Right ventricle myocardium superior (tissue), 1 donor: ENCODE data around the gene TP53BP2. TPM values are rescaled to one million over a fixed set of nuclear protein-coding genes. Genes with fewer than 3 reads are reported as not detected.

ENCODE experiments used
- ATAC-seq: fragments of 200-7000 bp; cut with Tn5 transposase; one replicate; pipeline ENCODE4 v1.9.1; 2020; ENCODE audit warnings: mild to moderate bottlenecking; ENCODE audit not compliant: poor library complexity
- DNase-seq: peaks from one replicate; pipeline ENCODE4 v3.0.0-alpha.2; 2020
- intact Hi-C: fragments of 100-400 bp; cut with DNase I; formaldehyde crosslinking; loops from one replicate; pipeline ENCODE4 v1.11.2; 2022
- total RNA-seq: library from RNA; stranded (reverse); fragmentation: NEBNext Ultra II Directional; extraction: Animal tissue kit (Norgen Biotek cat#: 25700); gene quantifications from one replicate; pipeline ENCODE4 v1.2.1, GENCODE V29; 2021
- donor health status: DM: no; HTN: yes; CAD: no; lungs with severe emphysema.

The TP53BP2 gene
- total RNA-seq, 1 donor from 2014 or later = 16.1 TPM

DNA sequence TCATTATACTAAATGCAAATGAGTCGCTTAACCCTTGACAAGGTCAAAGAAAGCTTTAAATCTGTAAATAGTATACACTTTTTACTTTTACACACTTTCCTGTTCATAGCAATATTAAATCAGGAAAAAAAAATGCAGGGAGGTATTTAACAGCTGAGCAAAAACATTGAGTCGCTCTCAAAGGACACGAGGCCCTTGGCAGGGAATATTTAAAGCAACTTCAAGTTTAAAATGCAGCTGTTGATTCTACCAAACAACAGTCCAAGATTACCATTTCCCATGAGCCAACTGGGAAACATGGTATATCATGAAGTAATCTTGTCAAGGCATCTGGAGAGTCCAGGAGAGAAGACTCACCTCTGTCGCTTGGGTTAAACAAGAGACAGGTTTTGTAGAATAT, 70.7 kb downstream of the TP53BP2 start:
- ATAC-seq (peak; percentile 45), DNase-seq (no peak)
- intact Hi-C loops = no loop called here

DNA sequence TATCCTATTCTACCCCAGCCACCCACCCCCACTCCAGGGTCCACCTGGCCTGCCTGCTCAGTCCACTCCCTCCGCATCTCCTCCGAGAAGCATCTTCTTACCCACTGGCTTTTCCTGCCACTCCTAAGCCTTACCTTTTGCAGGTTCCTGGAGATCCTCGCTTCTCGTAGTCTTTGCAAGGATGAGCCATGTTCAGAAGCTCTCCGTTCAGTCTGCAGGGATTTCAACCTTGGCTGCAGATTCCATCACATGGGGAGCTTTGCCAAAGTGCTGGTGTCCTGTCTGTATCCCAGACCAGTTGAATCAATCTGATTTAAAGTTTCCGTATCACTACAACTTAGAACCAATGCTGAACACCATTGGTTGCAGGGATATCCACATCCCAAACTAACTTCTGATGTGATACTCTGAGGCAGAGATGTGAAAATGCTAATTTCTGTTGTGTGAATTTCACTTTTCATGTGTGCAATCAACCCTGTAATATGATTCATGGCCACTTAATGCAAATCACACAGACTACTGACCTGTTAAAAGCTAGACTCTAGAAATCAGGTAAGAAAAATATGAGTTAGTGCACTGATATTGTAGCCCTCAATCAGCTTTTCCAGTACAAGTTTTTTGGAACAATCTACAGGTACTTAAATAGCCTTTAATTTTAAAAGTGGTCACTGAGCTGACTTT, 71.5 kb downstream of the TP53BP2 start:
- DNase-seq (no peak), ATAC-seq (no peak)
- intact Hi-C loops = no loop called here

DNA sequence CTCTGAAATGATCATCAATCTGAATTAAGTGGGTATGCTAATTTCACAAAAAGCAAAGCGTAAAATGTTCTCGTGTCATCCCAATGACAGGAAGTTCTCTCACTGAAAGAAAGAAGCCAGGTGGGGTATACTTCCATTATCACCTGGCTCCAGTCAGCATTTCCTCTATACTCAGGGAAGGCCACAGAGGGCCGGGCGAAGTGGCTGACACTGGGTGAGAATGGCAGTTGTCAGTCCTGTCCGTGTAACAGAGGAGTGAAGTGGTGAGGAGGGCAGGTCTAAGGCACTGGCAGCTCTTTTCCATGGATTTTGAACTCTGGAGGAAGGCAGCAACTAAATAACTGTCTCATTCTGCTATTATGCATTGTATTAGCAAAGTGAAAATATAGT, 73.0 kb downstream of the TP53BP2 start:
- DNase-seq (no peak), ATAC-seq (no peak)
- intact Hi-C loops = no loop called here

DNA sequence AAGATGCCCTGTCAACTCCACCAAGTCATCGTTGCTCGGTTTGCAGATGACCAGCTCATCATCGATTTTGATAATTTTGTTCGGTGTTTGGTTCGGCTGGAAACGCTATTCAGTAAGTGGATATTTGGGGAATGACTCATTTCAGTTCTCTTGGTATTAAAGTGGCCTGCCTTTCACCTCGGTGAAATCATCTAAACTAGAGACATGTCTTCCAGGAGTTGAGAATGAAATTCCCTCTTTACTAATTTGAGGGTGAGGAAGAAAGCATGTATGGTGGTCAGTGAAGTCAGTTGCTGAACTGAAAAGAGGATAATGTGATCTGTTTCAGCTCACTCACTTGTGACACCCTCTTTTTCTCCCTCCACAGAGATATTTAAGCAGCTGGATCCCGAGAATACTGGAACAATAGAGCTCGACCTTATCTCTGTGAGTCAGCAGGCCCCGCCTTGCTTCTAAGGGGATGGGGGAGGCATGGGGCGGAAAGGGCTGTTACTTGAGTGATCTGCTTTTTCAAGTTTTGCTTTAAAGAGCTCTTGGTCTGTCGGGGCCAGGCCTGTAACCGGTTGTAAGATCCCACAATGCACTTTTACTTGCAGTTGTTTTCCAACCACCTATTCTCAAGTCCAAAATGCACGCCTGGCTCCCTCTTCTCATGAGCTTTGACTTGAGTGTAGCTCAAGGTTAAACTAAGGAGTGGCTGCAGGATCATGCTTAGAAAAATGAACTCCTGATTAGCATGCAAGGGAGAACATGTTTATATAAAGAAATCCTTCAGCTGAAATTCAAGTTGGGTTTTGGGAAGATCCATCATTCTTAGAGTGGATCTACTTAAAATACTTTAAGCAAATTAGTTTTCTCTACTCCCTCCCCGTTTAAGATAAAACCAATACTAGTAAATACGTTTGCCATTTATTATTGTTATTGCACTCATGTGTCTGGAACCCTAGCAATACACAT, 73.7 kb downstream of the TP53BP2 start:
- peak; percentile 79 for DNase-seq
- intact Hi-C loops = no loop called here
- peak; percentile 74 for ATAC-seq

DNA sequence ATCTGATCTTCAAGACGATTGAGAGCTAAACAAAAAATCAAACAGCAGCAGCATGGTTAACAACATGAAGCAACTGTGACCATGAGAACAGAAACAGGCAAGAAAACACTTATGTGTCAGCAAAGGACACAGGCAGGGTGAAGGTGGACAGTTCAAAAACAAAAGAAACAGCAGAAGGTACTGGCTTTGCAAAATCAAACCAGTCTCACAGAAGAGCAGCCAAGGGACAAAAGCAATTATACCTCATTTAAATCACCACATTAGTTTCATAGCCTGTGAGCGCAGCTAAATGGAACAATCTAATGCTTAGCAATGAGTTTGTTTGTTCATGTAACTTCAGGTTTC, 74.3 kb downstream of the TP53BP2 start:
- intact Hi-C loops = no loop called here
- DNase-seq = no peak
- no peak for ATAC-seq

DNA sequence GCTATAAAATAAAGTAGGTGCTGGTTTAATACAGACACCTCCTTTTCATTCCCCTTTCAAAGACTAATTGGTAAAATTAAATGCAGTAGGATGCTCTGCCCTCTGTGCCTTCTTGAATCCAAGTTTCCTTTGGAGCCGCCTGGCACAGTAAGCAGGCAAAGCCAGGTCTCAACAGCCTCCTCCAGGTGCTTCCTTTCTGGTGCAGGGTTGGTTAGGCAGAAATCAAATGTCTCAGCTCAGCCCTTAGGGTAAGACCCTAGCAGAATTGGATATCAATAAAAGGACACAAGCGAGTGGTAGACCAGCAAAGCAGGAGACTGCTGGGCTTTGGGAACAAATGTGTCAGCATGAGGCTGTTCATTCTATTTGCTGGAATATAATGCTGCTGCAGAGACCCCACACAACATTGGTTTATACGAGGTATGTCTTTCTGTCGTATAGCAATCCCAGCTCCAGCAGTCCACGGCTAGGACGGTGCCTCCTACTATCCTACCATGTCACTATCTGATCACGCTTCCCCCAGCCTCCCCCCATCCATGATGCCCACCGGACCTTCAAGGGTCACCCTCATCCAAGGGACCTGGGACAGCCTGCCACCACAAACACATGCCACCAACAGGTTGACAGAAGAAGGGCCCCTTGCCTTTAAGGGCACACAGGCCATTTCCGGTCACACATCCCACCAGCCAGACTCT, 75.0 kb downstream of the TP53BP2 start:
- intact Hi-C loops = no loop called here
- DNase-seq = no peak
- no peak for ATAC-seq

DNA sequence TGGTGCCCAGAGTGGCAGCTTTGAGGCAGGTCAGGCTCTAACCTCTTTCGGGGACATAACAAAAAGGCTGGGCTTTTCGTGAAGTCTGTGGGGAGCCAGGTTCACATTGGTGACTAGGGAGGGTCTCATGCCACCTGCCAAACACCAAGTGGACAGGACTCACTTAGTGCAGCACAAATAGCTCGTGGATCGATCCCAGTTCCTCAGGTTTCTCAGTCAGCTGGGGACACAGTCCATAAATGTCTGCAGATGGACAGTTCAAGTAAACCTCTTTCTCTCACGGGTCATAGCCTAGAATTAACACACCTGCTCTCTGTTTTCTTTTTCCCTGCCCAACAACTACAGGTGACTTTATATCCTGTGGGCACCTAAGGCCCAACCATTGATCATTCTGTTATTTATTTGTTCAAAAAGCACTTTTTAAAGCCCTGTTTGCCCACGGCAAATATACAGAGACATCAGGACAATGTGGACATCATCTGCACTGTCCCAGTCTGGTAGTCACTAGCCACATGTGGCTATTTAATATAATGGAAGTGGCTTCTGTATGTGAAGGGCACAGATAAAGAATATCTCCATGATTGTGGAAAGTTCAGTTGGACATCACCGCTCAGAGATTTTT, 79.9 kb downstream of the TP53BP2 start:
- intact Hi-C loops = no loop called here
- DNase-seq = no peak
- no peak for ATAC-seq

DNA sequence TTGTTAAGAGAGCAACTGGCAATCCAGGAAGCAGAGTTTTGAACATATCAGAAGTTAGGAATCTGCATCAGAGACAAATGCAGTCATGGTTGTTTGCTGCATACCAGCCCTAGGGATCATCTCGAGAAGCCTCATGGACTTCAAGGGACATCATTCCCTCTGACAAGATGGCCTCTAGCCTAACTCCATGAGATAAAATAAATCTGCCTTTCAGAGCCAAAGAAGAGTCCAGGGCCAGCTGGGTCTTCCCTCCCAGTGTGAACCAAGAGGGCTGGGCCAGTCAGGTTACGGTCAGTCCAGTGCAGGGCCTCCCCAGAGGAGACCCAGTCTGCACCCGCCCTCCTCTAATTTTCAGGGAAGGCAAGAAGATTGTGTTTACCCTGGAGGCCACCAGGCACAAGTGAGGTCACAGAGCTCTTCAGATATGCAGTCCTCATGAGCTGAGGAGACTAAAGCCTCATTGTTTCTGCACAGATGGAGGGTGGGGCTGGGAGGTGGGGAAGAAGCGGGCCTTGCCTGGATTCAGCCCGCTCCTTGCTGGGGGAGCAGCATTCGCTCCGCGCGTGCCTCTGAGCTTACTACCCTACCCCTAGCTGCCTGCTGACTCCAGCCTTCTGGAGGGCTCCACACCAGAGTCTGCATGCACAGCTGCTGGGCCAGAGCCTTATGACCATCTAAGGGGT, 80.6 kb downstream of the TP53BP2 start:
- intact Hi-C loops = no loop called here
- DNase-seq = peak; percentile 78
- ATAC-seq = peak; percentile 92

DNA sequence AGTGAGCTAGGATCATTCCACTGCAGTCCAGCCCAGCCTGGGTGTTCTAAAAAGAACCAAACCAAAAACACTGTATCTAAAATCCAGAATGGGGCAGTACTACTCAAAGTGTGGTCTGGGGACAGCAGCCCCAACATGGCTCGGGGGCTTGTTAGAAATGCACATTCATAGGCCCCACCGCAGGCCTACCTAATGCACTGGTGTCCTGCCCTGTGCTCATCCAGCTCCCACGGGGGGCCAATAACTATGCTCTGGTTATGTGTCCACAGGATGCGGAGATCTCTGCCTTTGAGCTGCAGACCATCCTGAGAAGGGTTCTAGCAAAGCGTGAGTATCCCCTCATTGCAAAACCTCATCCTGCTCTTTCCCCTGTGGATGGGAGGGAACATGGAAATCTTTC, 81.9 kb downstream of the TP53BP2 start:
- no peak for DNase-seq
- ATAC-seq = no peak
- intact Hi-C loops = no loop called here

DNA sequence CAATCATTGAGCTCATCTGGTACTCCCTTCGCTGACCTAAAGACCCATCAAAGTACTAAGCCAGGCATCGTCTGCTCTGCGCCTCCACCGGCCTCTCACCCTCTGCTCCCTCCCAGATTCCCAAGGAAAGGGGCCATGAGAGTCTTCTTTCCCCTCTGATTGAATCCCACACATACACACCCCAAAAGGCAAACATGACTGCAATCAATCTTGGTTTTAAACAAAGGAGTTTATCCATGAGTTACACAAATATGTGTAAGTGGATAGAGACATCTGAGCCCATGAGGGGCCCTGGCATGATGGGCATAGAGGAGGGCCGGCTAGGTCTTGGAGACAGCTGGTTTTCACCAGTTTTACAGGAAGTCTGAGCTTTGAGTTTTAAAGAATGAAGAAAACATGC, 82.5 kb downstream of the TP53BP2 start:
- DNase-seq = no peak
- intact Hi-C loops = no loop called here

DNA sequence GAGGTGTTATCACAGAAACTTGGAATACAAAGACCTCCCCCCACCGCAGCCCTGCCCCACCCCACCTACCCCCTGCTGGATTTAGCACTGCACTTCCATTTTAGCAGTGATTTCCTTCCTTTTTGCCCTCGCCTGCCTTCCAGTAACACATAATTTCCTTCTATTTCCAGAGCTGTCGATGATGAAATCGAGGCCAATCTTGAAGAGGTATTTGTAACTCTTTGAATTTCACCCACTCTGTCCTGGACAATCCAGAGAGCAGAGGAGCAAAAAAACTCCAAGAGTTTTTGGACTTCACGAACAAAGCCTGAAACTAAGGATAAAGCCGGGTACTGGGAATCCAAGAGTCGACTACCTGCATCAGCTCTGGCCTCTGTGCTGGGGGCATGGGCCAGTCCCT, 84.3 kb downstream of the TP53BP2 start:
- DNase-seq = no peak
- intact Hi-C loops = no loop called here
- no peak for ATAC-seq

More for the DNA sequence above, 82.5 kb downstream of the TP53BP2 start:
- no peak for ATAC-seq

DNA sequence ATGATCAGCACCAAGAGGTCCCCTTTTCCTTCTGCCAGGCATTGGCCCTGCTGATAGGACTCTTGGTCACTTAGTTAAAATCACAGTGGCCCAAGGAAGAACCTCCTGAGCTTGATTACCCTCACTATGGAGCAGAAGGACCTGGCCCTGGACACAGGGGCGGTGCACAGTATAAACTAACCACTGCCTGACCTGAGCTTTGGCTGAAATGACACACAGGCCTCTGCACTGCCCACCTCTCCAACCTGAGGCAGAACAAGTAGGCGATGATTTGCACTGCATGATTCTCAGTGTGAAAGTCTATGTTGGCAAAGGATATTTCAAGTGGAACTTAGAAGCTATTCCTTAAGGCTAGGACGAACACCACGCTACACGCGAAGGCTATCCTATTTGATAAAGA, 84.9 kb downstream of the TP53BP2 start:
- DNase-seq = no peak
- no peak for ATAC-seq
- intact Hi-C loops = no loop called here

DNA sequence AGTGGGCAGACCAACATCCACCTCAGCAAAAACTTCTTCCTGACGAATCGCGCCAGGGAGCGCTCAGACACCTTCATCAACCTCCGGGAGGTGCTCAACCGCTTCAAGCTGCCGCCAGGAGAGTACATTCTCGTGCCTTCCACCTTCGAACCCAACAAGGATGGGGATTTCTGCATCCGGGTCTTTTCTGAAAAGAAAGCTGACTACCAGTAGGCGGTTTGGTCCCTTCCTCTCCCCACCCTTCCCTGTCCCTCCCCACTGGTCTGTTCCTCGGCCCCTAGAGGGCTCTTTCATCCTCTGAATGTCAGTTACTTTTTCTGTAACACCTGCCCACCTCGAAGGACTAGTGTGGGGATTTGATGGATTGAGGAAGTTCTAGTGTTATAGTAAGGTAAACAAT, 86.5 kb downstream of the TP53BP2 start:
- intact Hi-C loops = no loop called here
- no peak for ATAC-seq
- DNase-seq = no peak

DNA sequence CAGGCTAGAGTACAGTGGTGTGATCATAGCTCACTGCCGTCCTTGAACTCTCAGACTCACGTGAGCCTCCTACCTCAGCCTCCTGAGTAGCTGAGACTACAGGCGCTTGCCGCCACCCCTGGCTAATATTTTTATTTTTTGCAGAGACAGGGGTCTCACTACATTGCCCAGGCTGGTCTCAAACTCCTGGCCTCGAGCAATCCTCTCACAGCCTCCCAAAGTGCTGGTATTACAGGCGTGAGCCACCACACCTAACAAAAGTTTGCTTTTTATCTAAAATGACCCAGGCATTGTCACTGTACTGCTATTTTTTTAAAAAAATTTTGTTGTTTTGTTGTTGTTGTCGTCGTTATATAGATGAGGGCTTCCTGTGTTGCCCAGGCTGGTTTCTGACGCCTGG, 87.0 kb downstream of the TP53BP2 start:
- ATAC-seq = no peak
- DNase-seq = no peak
- intact Hi-C loops = no loop called here

DNA sequence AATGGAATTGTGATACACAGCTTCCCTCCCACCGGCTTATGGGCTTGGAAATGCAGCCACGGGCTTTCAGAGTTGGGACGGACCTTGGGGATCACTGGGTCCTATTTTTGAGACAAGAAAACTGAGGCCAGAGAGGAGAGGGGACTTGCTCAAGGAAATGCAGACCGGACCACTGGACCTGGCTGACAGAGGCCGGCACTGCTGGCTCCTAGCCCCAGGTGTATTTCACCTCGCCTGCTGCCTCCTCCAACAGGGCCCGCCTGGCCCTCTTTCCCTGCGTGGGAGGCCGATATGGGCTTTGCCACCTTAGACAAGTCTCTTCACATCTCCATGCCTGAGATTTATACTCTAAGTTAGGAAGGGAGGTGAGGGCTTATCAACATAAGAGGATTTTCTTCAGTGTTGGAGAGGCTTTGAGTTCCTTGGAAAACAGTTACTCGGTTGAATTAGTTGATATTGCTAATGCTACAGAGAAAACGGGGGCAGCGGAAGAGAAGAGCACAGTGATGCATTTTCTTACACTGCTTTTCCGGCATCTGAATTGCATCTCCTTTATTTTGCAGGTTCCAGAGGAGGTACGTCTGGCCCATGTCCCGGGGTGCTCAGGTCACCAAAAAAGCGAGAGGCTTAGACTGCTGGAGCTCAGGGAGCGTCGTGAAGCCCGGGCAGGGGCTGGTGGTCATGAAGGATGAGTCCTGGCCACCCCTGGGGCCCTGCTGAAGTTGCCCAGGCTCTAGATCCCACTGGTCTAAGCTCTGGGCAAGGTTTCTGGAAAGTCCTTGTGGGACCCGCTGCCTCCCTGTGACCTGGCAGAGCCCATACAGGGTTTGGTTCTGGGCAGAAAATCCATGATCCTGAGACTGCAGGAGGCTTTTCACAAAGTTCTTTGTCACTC, 88.7 kb downstream of the TP53BP2 start:
- no peak for DNase-seq
- intact Hi-C loops = no loop called here
- no peak for ATAC-seq

DNA sequence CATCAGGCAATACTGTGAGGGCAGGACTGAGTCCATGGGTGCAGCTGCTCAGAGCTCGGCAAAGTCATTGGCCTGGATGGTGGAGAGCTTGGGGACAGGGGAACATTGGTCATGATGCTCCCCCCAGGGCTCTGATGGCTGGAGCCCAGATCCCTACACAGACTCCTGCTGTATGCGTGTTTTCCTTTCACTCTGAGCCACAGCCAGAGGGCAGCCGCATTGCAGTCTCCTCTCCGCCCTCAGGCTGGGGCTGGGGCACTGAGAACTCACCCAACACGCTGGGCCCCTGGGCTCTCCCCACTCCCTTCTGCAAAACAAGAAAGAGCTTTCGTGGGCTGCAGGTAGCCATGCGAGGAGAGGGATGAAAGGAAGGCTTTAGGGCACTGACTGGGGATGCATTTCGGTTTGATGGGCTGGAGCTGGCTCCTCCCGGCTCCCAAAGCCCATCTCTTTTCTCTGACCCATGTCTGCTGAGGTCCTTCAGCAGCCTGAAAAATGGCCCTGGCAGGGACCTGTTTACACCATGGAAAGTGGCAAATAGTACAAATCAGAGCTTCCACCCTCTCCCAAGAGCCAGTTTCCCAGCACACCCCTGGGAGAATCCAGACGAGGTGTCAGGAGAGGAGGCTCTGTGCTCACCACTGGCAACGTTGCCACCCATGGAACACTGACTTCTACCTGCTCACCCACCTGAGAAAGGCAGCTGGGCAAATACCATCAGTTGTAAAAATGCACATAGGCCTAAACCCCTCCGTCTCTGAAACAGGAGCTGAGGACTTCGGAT, 89.6 kb downstream of the TP53BP2 start:
- DNase-seq = no peak
- no peak for ATAC-seq
- intact Hi-C loops = no loop called here

DNA sequence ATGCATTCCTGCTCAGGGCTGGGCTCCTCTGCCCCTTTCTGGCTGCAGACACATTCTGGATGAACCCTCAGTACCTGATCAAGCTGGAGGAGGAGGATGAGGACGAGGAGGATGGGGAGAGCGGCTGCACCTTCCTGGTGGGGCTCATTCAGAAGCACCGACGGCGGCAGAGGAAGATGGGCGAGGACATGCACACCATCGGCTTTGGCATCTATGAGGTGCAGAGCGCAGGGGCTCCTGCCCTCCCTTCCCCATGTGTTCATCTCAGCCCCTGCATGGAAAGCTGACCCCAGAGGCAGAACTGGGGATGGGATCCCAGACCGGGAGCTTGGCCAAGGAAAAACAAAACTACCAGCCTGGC, 90.3 kb downstream of the TP53BP2 start:
- ATAC-seq = no peak
- no peak for DNase-seq
- intact Hi-C loops = no loop called here
